Left hindlimb (tissue), 1 donor: ENCODE data around the gene CDK14.
"Not testable (repeated sequence)": the region's sequence is repeated elsewhere in the genome, so short reads cannot be mapped to it uniquely, and the experiment has no call there.

Experiments
- DNase-seq: peaks from one replicate; pipeline ENCODE4 v3.0.0-alpha.2; 2018

CDK14 gene

GRCh38 chr7:90597563-90598253 is 1.6 kb downstream of the CDK14 start:
- no peak for DNase-seq

GRCh38 chr7:90599038-90599437 is 2.9 kb downstream of the CDK14 start:
- no peak for DNase-seq

GRCh38 chr7:90599892-90600555 is 3.9 kb downstream of the CDK14 start:
- DNase-seq = no peak

- no peak for DNase-seq
Observed at GRCh38 chr7:90602303-90602702, 6.2 kb downstream of the CDK14 start.

- no peak for DNase-seq
Observed at GRCh38 chr7:90603346-90603745, 7.2 kb downstream of the CDK14 start.

- no peak for DNase-seq
Observed at GRCh38 chr7:90604383-90604782, 8.3 kb downstream of the CDK14 start.

GRCh38 chr7:90605055-90605454 is 8.9 kb downstream of the CDK14 start:
- no peak for DNase-seq

- DNase-seq = no peak
Observed at GRCh38 chr7:90607196-90607595, 11.1 kb downstream of the CDK14 start.

- DNase-seq = no peak
Observed at GRCh38 chr7:90610105-90610504, 14.0 kb downstream of the CDK14 start.

GRCh38 chr7:90611115-90611514 is 15.0 kb downstream of the CDK14 start:
- no peak for DNase-seq

- DNase-seq = no peak
Observed at GRCh38 chr7:90613088-90613498, 17.0 kb downstream of the CDK14 start.

- no peak for DNase-seq
Observed at GRCh38 chr7:90617442-90617841, 21.3 kb downstream of the CDK14 start.

- no peak for DNase-seq
Observed at GRCh38 chr7:90618876-90619275, 22.8 kb downstream of the CDK14 start.

- DNase-seq = no peak
Observed at GRCh38 chr7:90621125-90621746, 25.1 kb downstream of the CDK14 start.

- DNase-seq = no peak
Observed at GRCh38 chr7:90621747-90622140, 25.6 kb downstream of the CDK14 start.

GRCh38 chr7:90622670-90623069 is 26.5 kb downstream of the CDK14 start:
- no peak for DNase-seq

GRCh38 chr7:90624225-90624911 is 28.2 kb downstream of the CDK14 start:
- no peak for DNase-seq

GRCh38 chr7:90625051-90625450 is 28.9 kb downstream of the CDK14 start:
- DNase-seq = no peak

GRCh38 chr7:90625562-90625961 is 29.4 kb downstream of the CDK14 start:
- DNase-seq = peak; percentile 75

GRCh38 chr7:90626013-90626412 is 29.9 kb downstream of the CDK14 start:
- no peak for DNase-seq

GRCh38 chr7:90629297-90629918 is 33.3 kb downstream of the CDK14 start:
- DNase-seq = no peak

- DNase-seq = no peak
Observed at GRCh38 chr7:90631502-90631901, 35.4 kb downstream of the CDK14 start.

- not testable (repeated sequence) for DNase-seq
Observed at GRCh38 chr7:90639683-90640082, 43.6 kb downstream of the CDK14 start.
